Measurements from ENCODE around the gene SNX6.

- TF ChIP-seq CTCF (IDR thresholded peaks at IDR 0.05 in 2 of 3, conservative IDR thresholded peaks at IDR 0.05 in 1 of 3; ENCODE audit: borderline replicate concordance in 1 of 3, insufficient read depth in 1 of 3, low read depth in 2 of 3, low read length in 2 of 3) (no peak), YY1 (IDR thresholded peaks at IDR 0.05; ENCODE audit: extremely low read depth, insufficient replicate concordance, low read depth, low read length) (no peak), POLR2A (IDR thresholded peaks at IDR 0.05; ENCODE audit: borderline replicate concordance, extremely low read depth, insufficient read depth, insufficient read length) (no peak), CEBPB (IDR thresholded peaks at IDR 0.05; ENCODE audit: low read depth) (no peak), ZNF274 (IDR thresholded peaks at IDR 0.05; ENCODE audit: low read depth, low read length) (no peak)
Measured at GRCh38 chr14:34665785-34666435, 36.0 kb upstream of the SNX6 start.
